GM21619 (cell line): Measurements from ENCODE around the gene ARFGAP2.
A peak's percentile ranks its signal among the peaks of the same experiment; 100 is the strongest.
"Not testable (repeated sequence)": the region's sequence is repeated elsewhere in the genome, so short reads cannot be mapped to it uniquely, and the experiment has no call there.

Experiments used
- ATAC-seq: cut with Tn5 transposase; IDR thresholded peaks from one replicate; pipeline ENCODE4 v1.9.1; 2021; ENCODE audit not compliant: unreplicated experiment

The ARFGAP2 gene

GRCh38 chr11:47176328-47177228 lies at the start of gene ARFGAP2:
Gene ARFGAP2, minus strand, starts transcription at chr11:47176879. Its CDS starts 26 bp downstream, at chr11:47176853.
- ATAC-seq: peak; percentile 87

GRCh38 chr11:47225552-47226400 lies 49.1 kb upstream of the ARFGAP2 start:
- peak; percentile 88 for ATAC-seq

- no peak for ATAC-seq
These were observed 46.0 kb upstream of the ARFGAP2 start for GRCh38 chr11:47222696-47223095.

GRCh38 chr11:47220401-47220821 lies 43.7 kb upstream of the ARFGAP2 start:
- ATAC-seq: no peak

- ATAC-seq: no peak
These were observed 39.6 kb upstream of the ARFGAP2 start for GRCh38 chr11:47216121-47216798.

GRCh38 chr11:47215366-47215910 lies 38.8 kb upstream of the ARFGAP2 start:
- ATAC-seq: no peak

GRCh38 chr11:47213950-47214565 lies 37.4 kb upstream of the ARFGAP2 start:
- peak; percentile 54 for ATAC-seq

- no peak for ATAC-seq
These were observed 36.3 kb upstream of the ARFGAP2 start for GRCh38 chr11:47212938-47213337.

- ATAC-seq: no peak
These were observed 31.9 kb upstream of the ARFGAP2 start for GRCh38 chr11:47208628-47209027.

- ATAC-seq: not testable (repeated sequence)
These were observed 31.4 kb upstream of the ARFGAP2 start for GRCh38 chr11:47208008-47208552.

GRCh38 chr11:47207459-47207858 lies 30.8 kb upstream of the ARFGAP2 start:
- ATAC-seq: no peak

GRCh38 chr11:47206577-47206976 lies 29.9 kb upstream of the ARFGAP2 start:
- not testable (repeated sequence) for ATAC-seq

- no peak for ATAC-seq
These were observed 27.9 kb upstream of the ARFGAP2 start for GRCh38 chr11:47204637-47204989.

- no peak for ATAC-seq
These were observed 25.9 kb upstream of the ARFGAP2 start for GRCh38 chr11:47202576-47202975.

- ATAC-seq: no peak
These were observed 24.3 kb upstream of the ARFGAP2 start for GRCh38 chr11:47201015-47201414.

GRCh38 chr11:47198161-47198560 lies 21.5 kb upstream of the ARFGAP2 start:
- ATAC-seq: not testable (repeated sequence)

GRCh38 chr11:47192111-47192510 lies 15.4 kb upstream of the ARFGAP2 start:
- no peak for ATAC-seq

- not testable (repeated sequence) for ATAC-seq
These were observed 14.5 kb upstream of the ARFGAP2 start for GRCh38 chr11:47191137-47191536.

GRCh38 chr11:47189100-47189834 lies 12.6 kb upstream of the ARFGAP2 start:
- no peak for ATAC-seq
